Lung (tissue), 12 donors: ENCODE results near the gene CYP26C1. TPM values are rescaled to one million over a fixed set of nuclear protein-coding genes. Genes with fewer than 3 reads are reported as not detected.

Experiments
- ATAC-seq: fragments of 200-7000 bp; cut with Tn5 transposase; one replicate; pipeline ENCODE4 v1.9.1; 2020; ENCODE audit warnings: moderate number of reproducible peaks; ENCODE audit not compliant: insufficient read depth, low FRiP score
- DNase-seq, 3 donors: peaks; one replicate each; pipeline ENCODE4 v3.0.0-alpha.2; 2013 to 2017
- H3K27ac ChIP-seq, 2 donors: one replicate each; pipeline ENCODE4 v1.5.1; 2013; ENCODE audit warnings: mild to moderate bottlenecking in 2 of 2, moderate library complexity in 2 of 2, control low read depth in 1 of 2, inconsistent platforms in 1 of 2, low read depth in 1 of 2, low read length in 1 of 2
- H3K27me3 ChIP-seq, 3 donors: one replicate each; pipeline ENCODE4 v1.5.1; 2013; ENCODE audit warnings: low read length in 2 of 3; ENCODE audit not compliant: control insufficient read depth in 3 of 3, insufficient read depth in 3 of 3
- H3K36me3 ChIP-seq, 4 donors: one replicate each; pipeline ENCODE4 v1.5.1; 2013; ENCODE audit warnings: low read length in 4 of 4, mild to moderate bottlenecking in 1 of 4, moderate library complexity in 1 of 4; ENCODE audit not compliant: control insufficient read depth in 4 of 4, insufficient read depth in 4 of 4
- H3K4me1 ChIP-seq, 5 donors: one replicate each; pipeline ENCODE4 v1.5.1; 2013; ENCODE audit warnings: low read length in 5 of 5, mild to moderate bottlenecking in 2 of 5, moderate library complexity in 1 of 5; ENCODE audit not compliant: control insufficient read depth in 5 of 5, insufficient read depth in 5 of 5
- H3K4me3 ChIP-seq: one replicate; pipeline ENCODE4 v1.5.1; 2013; ENCODE audit warnings: mild to moderate bottlenecking, control low read depth, moderate library complexity
- H3K9ac ChIP-seq, 2 donors: one replicate each; pipeline ENCODE4 v1.5.1; 2013; ENCODE audit warnings: low read length in 2 of 2, control low read depth in 1 of 2; ENCODE audit not compliant: insufficient read depth in 1 of 2
- H3K9me3 ChIP-seq, 4 donors: one replicate each; pipeline ENCODE4 v1.5.1; 2013; ENCODE audit warnings: low read length in 3 of 4, mild to moderate bottlenecking in 1 of 4, moderate library complexity in 1 of 4; ENCODE audit not compliant: control insufficient read depth in 4 of 4, insufficient read depth in 3 of 4
- CTCF ChIP-seq: IDR thresholded peaks from 2 replicates; pipeline ENCODE4 v1.5.1; 2012; ENCODE audit warnings: mild to moderate bottlenecking; ENCODE audit errors: control extremely low read depth, extremely low read depth
- WGBS, 2 donors: extraction: QIAGEN DNeasy Blood & Tissue Kit; methylation state at CpG; one replicate each; pipeline ENCODE4 v1.1.7; 2013; 5-methylcytosine and 5-hydroxymethylcytosine counted together
- polyA plus RNA-seq, 2 donors: library from polyadenylated mRNA; stranded (reverse); fragments of 200-250 nt; gene quantifications; one replicate each; pipeline ENCODE4 v1.2.1, GENCODE V29; 2013
- total RNA-seq, 2 donors: library from RNA; depleted of rRNA in 1 of 2; stranded (reverse); fragments of >200 nt in 1 of 2; gene quantifications; one replicate each; pipeline ENCODE4 v1.2.1, GENCODE V29; 2014 to 2021
- donor health status: control.
- donor health status: control.
- donor health status: Bipolar disorder and iron deficiency.
- donor health status: healthy.
- donor health status: DM: yes; HTN: yes; CAD: no.

The CYP26C1 gene
- total and polyA plus RNA-seq, 4 donors = 0.02 to 0.77 (median 0.06) TPM; not detected in 1

DNA sequence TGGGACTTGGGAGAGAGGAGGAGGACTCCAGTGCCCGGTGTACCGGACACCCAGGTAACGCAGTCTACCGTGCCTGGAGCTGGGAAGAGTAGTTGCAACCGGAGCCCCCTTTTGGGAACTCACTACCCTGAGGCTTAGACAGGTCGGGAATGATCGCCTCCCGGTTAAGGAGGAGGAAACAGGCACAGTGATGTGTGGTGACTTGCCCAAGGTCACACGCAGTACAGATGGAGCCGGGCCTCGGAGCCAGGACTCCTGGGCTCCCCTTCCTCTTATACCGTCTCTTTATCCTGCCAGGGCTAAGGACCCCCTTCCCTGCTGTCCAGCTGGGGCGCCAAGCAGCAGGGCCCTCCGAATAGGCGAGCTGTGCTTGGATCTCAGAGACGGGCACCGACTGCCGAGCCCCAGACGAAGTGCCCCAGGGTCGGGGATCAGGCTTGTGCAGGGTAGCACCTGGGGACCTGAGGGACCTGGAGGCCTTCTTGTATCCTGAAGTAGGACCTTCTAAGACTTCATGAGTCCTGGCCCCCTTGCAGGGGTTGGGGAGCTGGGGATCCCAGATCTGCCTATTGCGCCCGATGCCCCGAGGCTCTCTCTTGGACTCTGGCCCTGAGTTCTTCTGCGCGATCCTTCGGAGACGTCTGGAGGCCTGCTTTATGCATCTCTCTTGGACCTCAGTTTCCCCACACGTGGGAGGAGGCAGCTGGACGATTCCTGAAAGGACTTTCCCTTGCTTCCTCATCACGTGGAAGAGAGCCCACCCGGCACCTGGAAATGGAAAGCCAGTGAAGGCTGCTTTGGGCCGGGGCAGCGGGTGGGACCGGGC, 12.3 kb downstream of the CYP26C1 start:
- Histone ChIP-seq H3K9me3 (peaks cover 0 to 10% (median 0%) of the 10 kb centered on the region in 4 donors), H3K27me3 (peaks cover 9 to 96% (median 69%) of the 10 kb centered on the region in 3 donors), H3K4me3 (no peak overlapping the region), H3K27ac (no peak overlapping the region), H3K4me1 (peaks cover 0 to 43% (median 25%) of the 10 kb centered on the region in 5 donors), H3K9ac (no peak overlapping the region), H3K36me3 (no peaks in the 10 kb centered on the region)
- ATAC-seq (no peak), DNase-seq (no peak)
- no peak for TF ChIP-seq CTCF
- WGBS, 2 donors = 4 to 6% methylated on average over 34 of the region's 34 CpGs

DNA sequence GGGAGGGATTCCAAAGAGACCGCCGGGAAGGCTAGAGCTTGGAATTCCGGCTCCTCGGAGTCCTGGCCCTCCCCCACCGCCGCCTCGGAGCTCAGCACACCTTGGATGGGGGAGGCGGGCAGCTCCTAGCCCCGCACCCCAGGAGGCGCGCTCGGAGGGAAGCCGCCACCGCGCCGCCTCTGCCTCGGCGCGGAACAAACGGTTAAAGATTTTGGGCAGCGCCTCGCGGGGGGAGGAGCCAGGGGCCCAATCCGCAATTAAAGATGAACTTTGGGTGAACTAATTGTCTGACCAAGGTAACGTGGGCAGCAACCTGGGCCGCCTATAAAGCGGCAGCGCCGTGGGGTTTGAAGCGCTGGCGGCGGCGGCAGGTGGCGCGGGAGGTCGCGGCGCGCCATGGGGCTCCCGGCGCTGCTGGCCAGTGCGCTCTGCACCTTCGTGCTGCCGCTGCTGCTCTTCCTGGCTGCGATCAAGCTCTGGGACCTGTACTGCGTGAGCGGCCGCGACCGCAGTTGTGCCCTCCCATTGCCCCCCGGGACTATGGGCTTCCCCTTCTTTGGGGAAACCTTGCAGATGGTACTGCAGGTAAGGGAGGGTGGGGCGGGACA, 13.0 kb downstream of the CYP26C1 start, which contains the start of gene CYP26A1:
TSS of gene CYP26A1 (plus strand) at position 355 of the 608 bp plus-strand sequence. CDS start at position 397, 42 bp downstream.
- WGBS, 2 donors = 0 to 1% methylated on average over 51 to 52 of the region's 52 CpGs
- Histone ChIP-seq H3K9me3 (peaks cover 0 to 6% (median 0%) of the 10 kb centered on the region in 4 donors), H3K4me3 (no peak within 1 kb of the TSS), H3K9ac (no peak within 1 kb of the TSS), H3K27me3 (peaks cover 9 to 93% (median 62%) of the 10 kb centered on the region in 3 donors), H3K4me1 (peaks cover 0 to 42% (median 19%) of the 10 kb centered on the region in 5 donors), H3K36me3 (no peaks in the 10 kb centered on the region), H3K27ac (no peak within 1 kb of the TSS)
- TF ChIP-seq CTCF = no peak
- no peak for ATAC-seq
- DNase-seq = no peak

GRCh38 chr10:93074147-93074596, 13.6 kb downstream of the CYP26C1 start:
- DNase-seq = peak in 1 of 3 donors; percentile 37
- TF ChIP-seq CTCF = no peak
- ATAC-seq = no peak
- H3K9me3 ChIP-seq = peaks cover 0 to 6% (median 0%) of the 10 kb centered on the region in 4 donors
- no peak overlapping the region for H3K27ac ChIP-seq
- no peak overlapping the region for H3K4me3 ChIP-seq
- H3K27me3 ChIP-seq = peaks cover 6 to 88% (median 57%) of the 10 kb centered on the region in 3 donors
- H3K4me1 ChIP-seq = peaks cover 0 to 38% (median 15%) of the 10 kb centered on the region in 5 donors
- H3K36me3 ChIP-seq = no peaks in the 10 kb centered on the region
- H3K9ac ChIP-seq = no peak overlapping the region
- 1% methylated on average over 37 to 40 of the region's 40 CpGs for WGBS, 2 donors
